HG03280 (cell line): ENCODE results near the gene CLTC.
"Not testable (repeated sequence)": the region's sequence is repeated elsewhere in the genome, so short reads cannot be mapped to it uniquely, and the experiment has no call there.

ENCODE experiments used
- ATAC-seq: cut with Tn5 transposase; IDR thresholded peaks from one replicate; pipeline ENCODE4 v1.9.1; 2021; ENCODE audit warnings: mild to moderate bottlenecking, moderate library complexity; ENCODE audit not compliant: unreplicated experiment

The CLTC gene

DNA sequence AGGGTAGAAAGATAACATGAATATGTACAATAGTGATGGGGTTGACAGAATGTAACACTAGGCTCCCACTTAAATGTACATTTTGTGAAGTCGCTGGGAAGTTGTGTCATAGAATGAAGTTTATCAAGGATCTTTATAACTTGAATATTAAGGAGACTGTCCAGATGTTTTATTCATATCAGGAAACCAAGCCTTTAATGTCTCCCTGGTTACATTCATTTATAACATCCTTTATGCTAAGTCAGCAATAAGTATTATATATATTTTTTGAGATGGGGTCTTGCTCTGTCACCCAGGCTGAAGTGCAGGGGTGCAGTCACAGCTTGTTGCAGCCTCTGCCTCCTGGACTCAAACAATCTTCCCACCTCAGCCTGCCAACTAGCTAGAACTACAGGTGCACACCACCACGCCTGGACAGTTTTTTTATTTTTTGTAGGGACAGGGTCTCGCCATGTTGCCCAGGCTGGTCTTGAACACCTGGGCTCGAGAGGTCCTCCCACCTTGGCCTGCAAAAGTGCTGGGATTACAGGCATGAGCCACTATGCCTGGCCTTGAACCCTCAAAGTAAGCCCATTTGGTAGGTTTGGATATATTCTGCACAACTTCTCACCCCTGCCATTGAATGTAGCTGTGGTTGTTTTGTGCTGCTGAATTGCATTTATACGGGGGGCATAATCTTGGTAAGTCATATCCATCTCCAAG, 14.1 kb downstream of the CLTC start:
- ATAC-seq, result no peak

DNA sequence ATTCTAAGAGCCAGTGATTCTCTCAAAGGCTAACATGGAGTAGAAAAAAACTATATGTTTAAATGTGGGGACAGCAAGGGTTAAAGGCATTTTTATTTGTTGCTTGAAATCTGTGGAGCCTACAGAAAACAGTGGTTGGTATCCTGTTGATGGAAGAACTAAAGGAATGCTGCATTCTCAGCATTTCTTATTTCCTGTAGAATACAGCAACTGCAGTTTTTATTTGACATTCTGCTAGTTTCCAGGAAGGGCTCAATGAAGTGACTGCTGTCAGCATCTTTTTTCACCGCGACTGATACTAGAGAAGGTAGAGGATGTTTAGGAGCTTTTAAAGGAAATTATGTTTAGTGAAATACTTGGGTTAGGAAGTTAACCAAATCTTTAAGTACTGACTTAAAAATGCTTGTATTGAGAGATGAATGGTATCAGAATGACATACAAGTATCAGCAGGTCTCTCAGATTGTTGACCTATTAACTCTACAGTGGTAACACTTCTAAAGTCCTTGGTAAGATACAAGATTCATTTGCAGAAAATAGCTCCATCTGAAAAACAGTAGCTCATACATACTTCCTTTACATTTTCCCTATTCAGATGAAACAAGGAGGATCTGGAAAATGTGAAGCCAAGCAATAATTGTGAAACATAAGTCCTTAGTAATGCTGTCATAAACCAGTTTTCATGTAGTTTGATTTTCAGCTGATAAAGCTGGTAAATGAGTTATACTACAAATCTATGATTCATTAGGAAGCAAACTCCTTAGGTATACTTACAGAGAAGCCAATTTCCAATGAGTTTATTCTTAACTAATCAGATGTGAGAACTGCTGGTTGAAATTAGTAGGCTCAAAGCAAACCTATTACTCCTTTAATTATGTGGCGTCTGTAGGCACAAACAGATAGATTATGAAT, 15.2 kb downstream of the CLTC start:
- ATAC-seq, result no peak

DNA sequence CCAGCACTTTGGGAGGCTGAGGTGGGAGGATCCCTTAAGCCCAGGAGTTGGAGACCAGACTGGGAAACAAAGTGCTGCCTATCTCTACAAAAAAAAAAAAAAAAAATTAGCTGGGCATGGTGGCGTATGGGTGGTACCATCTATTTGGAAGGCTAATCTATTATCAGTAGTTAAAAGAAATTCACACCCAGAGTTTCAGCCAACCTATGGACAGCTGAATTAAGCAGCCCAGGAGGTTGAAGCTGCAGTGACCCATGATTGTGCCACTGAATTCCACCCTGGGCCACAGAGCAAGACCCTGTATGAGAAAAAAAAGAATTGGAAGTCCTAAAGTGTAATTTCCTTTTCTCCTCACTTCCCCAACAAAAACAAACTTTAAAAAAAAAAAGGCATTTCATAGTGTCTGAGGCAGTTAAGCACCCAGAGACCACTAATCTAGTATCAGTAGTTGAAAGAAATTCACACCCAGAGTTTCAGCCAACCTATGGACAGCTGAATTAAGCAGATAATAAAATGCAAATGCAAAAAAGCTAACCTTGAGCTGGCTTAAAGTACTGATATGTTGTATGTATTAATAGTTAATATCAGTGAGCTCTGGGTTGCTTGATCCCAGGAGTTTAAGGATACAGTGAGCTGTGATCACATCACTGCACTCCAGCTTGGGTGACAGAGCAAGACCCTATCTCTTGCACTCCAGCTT, 18.1 kb downstream of the CLTC start:
- no peak for ATAC-seq

DNA sequence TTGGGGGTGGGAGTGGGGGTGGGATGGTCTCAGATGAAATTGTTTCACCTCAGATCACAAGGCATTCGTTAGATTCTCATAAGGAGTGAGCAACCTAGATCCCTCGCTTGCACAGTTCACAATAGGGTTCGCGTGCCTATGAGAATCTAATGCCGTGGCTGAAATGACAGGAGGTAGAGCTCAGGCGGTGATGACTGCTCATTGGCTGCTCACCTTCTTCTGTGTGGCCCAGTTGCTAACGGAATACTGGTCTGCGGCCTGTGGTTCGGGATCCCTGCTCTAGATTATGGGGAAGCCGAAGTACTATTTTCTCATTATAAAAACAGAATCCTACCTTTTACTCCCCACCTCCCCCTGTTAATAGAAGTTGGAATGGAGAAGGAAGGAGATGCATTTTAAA, 18.9 kb downstream of the CLTC start:
- no peak for ATAC-seq

DNA sequence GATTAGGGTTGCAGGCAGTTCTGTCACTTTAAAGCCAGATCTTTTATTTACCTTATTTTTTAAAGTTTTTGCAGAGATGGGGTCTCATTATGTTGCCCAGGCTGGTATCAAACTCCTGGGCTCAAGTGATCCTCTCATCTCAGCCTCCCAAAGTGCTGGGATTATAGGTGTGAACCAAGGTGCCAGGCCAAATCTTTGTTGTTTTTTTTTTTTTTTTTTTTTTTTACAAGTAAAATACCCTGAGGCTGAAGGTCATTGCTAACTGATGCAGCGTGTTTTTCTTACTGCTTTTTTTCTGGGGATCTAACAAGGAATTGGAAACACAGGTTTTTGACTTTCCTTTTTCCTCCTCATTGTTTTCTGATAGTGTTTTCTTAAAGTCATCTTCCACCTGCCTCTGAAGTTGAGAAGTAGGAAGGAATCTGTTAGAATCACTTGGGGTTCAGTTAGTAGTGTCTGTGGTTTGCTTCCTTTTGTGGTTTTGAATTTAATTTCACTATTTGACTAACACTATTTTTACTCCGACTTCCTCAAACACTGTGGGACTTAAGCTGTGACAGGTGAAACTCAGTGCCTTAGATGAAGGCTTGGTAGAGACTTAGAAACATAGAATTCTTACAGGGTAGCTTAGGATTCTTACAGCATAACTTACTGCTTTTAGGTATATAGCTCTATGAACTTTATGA, 22.2 kb downstream of the CLTC start:
- peak; percentile 84 for ATAC-seq

DNA sequence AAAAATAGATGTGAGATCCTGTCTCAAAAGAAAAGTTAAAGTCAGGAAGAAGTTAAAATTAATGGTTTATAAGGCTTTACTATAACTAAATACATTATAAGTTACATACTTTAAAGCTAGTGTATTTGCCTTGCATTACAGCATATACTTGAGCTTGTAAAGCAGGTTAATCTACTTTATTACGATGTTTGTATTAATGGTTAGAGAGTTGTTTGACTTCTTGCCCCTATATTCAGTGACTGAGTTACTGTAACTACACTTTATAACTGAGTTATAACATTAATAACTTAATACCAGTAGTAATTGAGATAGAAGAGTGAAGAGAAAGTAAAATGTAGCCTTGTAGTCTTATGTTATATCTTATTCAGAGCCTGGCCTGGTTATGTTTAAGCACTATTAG, 22.9 kb downstream of the CLTC start:
- no peak for ATAC-seq

DNA sequence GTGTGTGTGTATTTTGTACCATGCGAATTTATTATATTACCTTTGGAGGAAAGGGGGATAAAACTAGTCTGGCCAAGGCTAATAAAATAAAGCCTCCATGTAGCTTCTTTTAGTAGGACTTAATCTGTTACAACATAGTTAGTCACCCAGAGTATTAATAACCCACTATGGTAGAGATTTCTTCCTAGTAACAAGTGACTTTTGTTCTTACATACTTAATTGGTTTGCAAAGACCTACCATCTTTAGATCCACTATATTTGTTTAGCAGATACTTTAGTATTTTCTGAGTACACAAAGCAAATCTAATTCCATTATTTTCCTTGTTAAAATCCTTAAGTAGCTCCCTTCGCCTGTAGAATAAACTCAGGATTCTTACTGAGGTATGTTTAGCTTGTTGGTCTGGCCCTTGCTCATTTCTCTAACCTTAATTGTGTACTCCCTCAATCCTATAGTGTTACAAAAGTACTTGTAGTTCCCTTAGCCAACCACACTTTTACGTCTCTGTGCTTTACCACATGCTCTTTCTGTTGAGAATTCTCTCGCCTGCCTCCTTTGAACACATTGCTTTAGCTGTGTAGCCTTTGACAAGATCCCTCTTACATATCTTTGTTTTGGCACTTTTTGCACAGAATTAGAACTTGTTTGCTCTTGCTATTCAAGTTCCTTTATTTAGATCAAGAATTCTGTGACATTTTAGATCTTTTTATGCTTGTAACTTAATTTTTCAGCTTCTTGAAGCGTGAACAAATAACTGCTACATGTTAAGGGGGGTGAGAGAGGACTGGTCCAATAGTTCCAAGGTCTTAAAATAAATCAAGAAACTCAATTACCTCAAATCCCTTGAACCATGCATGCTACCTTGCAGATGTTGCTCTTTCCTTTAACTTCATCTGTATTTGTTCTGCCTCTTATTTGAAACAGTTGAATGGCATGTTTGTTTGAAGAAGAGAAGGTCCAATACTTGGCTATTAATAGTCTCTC, 23.8 kb downstream of the CLTC start:
- no peak for ATAC-seq

DNA sequence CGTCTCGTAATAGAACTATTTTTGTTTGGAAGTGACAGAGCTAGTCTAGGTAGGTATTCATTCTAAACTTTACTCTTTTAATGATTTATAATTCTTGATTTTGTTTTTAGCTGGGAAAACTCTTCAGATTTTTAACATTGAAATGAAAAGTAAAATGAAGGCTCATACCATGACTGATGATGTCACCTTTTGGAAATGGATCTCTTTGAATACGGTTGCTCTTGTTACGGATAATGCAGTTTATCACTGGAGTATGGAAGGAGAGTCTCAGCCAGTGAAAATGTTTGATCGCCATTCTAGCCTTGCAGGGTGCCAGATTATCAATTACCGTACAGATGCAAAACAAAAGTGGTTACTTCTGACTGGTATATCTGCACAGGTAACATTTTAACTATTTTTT, 27.6 kb downstream of the CLTC start:
- ATAC-seq, result no peak

DNA sequence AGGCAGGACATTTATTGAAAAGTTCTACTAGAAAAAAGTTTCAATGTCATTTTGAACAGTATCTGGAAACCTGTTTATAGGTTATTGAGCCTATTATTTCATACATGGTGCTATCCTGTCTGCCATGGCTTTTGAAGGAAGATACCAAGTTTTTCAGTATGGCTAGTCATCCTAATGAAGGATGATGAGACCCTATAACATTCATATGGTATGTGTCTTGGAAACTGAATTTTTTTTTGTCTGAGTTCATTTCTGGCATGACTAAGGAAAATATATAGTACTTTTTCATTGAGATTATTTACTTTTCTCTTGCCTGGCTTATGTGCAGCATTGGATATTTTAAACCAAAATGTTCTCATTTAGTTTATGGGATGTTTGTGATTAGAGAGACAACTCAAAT, 30.2 kb downstream of the CLTC start:
- ATAC-seq, result no peak

DNA sequence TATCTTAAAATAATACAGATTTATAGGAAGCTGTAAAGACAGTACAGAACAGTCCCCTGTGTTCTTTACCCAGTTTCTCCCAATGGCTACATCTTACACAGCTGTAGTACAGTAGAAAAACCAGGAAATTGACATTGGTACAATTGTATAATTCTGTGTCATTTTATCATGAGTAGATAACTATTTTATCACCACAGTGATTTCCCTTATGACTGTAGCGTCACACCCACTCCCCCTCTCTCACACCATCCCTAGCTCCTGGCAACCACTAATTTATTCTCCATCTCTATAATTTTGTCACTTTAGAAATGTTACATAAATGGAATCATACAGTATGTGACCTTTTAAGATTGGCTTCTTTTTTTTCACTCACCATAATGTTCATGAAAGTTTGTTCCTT, 30.9 kb downstream of the CLTC start:
- no peak for ATAC-seq

DNA sequence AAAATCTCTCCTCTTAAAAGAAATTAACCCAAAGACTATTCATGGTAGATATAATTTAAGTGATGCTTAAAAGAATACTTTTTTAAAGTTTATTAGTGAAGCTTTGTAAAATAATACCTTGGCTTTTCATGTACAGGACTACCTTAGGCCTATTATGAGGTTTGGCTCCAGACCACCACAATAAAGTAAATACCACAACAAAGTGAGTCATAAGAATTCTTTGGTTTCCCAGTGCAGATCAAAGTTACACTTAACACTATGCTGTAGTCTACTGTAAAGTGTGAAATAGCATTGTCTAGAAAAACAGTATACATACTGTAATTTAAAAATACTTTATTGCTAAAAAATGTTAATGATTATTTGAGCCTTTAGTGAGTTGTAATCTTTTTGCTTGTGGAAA, 31.7 kb downstream of the CLTC start:
- no peak for ATAC-seq

DNA sequence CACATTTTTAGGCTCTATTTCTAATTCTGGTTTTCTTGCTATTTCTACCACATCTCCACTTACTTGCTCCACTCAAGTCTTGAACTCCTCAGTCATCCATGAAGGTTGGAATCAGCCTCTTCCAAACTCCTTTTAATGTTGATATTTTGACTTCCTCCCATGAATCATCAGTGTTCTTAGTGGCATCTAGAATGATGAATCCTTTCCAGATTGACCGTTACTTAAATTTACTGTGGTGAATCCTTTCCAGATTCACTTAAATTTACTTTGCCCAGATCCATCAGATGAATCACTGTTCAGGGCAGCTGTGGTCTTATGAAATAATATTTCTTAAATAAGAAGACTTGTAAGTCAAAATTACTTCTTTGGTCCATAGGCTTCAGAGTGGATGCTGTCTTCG, 32.4 kb downstream of the CLTC start:
- no peak for ATAC-seq

DNA sequence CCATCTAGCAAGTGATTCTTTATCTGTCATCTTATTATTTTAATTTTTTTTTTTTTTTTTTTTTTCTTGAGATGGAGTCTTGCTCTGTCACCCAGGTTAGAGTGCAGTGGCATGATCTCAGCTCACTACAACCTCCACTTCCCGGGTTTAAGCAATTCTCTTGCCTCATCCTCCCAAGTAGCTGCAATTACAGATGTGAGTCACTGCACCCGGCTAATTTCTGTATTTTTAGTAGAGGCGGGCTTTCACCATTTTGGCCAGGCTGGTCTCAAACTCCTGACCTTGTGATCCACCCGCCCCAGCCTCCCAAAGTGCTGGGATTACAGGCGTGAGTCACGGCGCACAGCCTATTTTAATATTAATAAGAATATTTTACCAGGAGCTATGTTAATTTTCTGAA, 36.9 kb downstream of the CLTC start:
- not testable (repeated sequence) for ATAC-seq

DNA sequence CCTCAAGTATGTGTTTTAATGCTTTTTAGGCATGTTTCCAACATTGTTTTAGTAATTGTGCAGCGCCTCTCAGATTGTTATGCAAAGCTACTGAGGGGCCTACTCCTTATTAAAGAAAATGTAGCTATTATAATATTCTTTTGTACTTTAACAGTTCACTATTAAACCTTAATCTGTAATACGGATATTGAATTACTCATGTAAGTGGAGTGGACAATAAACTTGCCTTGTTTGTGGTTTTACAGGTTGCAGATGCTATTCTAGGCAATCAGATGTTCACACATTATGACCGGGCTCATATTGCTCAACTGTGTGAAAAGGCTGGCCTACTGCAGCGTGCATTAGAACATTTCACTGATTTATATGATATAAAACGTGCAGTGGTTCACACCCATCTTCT, 46.5 kb downstream of the CLTC start:
- no peak for ATAC-seq

DNA sequence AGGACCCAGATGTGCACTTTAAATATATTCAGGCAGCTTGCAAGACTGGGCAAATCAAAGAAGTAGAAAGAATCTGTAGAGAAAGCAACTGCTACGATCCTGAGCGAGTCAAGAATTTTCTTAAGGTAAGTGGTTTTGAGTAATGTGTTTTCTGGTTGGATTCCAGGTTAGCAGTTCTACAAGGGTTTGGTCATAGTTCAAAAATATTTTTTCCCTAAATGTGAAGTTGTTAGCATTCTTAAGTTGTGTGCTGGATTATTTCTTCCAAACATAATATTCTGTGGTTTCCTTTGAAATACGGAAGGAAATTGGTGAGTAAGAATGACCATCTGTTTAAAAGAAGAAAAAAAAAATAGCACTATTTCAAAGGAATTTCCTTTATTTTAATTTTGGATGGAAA, 49.1 kb downstream of the CLTC start:
- no peak for ATAC-seq

DNA sequence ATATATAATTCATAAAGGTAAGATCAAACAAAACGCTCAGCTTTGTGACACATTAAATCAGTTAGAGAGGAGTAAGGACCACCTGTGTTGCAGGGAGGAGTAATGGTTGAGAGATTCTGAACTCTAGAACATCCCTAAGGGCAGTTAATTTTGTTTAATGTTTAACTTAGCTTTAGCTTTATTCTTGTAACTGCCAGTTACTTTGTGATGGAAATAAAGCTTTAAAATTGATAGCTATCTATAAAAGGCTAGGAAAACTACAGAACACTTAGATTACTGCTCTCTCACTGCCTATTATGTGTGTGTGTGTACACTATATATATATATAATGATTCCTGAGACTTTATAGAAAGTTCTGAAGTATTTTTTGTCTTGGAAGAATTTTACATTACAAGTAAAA, 49.7 kb downstream of the CLTC start:
- ATAC-seq, result no peak

DNA sequence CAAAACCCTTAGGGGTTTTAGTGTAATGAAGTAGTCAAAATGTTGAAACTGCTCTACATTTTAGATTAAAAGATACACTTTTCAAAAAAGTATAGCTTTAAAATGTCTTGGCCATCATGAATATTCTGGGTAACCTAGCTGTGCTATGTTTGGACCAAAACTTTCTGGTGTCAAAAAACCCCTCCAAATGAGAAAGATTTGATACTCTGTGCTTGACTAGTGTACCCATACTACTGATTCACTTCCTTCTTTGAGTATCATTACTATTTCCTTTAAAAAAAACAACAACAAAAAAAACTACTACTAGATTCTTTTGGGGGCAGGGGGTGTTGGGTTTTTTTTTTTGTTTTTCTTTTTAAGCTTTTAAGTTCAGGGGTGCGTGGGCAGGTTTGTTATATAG, 50.2 kb downstream of the CLTC start:
- ATAC-seq, result no peak

DNA sequence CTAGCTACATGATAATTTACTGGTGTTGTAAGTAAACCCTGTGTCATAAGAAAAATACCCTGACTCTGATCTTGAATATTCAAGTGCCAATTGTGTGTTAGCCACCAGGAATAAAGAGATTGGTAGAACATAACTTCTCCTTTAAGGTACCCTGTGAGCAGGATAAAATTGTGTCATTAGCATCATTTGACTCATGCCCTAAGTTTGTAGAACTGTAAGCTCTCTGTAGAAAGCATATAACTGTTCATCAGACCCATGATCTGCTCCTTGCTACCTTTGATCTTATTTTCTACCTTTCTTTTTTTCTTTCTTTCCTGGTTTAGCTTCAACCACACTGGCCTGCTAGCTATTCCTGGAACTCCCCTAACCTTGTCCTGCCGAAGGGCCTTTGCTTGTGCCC, 51.7 kb downstream of the CLTC start:
- ATAC-seq, result no peak

DNA sequence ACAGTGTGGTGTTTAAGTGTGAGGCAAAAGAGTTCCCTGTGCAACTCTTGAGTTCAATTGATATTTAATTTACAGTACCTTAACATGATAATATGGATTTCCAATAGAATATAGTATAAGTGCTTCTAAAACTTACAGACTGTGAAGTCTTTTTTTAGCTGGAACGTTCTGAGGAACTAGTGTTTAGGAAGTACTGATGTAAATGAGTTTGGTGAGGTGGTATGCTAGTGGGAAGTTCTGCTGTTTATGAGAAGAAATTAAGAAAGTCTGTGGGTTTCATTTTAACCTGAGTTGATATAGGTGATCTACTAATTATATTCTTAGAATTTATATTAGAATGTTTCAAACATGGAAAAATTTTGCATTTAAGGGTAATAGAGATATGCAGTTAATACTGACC, 55.5 kb downstream of the CLTC start:
- no peak for ATAC-seq

DNA sequence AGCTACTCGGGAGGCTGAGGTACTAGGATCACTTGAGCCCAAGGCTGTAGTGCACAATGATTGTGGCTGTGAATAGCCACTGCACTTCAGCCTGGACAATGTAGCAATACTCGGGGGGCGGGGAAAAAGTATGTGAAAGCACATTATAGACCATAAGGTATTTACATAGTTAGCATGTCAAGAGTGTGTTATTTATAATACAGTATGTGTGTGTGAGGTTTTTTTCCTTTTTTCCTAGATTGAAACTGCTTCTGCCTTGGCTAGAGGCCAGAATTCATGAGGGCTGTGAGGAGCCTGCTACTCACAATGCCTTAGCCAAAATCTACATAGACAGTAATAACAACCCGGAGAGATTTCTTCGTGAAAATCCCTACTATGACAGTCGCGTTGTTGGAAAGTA, 57.0 kb downstream of the CLTC start:
- ATAC-seq, result no peak
